ENCODE results near the gene OSER1.

- TF ChIP-seq CTCF (IDR thresholded peaks at IDR 0.05) (no peak), POLR2A (IDR thresholded peaks at IDR 0.05) (no peak)
Measured at GRCh38 chr20:44219791-44220190, 9.2 kb upstream of the OSER1 start.
